NCI-H2107 treated with DMSO at 0.1 percent for 48 hours (cell line): ENCODE measurements around the gene GALNT5.

Experiments used
- DNase-seq: peaks from one replicate; lab custom pipeline; 2025; ENCODE audit not compliant: unreplicated experiment; lab: John Stamatoyannopoulos, UW

Gene GALNT5

GRCh38 chr2:157290525-157290924 lies 33.0 kb downstream of the GALNT5 start:
- DNase-seq, result no peak

DNA sequence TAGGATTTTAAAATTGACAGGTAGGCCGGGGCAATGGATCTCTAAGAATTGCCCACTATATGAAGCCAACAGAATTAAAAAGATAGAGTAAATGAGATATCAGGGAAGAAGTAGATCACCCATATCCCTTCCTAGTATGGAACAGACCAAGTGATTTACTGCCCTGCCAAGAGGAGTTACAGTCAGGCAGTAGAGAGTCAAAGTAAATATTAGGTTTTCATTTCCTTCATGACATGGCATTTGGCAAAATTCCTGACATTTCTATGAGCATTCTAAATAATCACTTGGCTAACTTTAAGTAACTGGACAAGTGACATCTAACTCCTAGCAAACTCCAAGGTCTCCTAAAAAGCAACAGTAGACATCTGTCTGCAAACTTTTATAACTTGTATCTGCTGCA lies 33.5 kb downstream of the GALNT5 start:
- no peak for DNase-seq

DNA sequence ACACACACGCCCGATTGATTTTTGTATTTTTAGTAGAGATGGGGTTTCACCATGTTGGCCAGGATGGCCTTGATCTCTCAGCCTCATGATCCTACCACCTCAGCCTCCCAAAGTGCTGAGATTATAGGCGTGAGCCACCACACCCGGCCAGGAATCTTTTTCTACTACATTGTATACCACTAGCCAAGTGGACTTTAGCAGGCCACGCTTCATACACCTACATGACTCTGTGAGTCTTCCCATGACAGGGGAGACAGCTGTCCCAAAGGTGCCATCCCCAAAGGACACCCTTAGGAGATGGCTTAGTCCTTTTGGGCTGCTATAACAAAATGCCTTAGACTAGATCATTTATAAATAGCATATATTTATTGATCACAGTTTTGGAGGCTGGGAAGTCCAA lies 35.3 kb downstream of the GALNT5 start:
- DNase-seq, result no peak

DNA sequence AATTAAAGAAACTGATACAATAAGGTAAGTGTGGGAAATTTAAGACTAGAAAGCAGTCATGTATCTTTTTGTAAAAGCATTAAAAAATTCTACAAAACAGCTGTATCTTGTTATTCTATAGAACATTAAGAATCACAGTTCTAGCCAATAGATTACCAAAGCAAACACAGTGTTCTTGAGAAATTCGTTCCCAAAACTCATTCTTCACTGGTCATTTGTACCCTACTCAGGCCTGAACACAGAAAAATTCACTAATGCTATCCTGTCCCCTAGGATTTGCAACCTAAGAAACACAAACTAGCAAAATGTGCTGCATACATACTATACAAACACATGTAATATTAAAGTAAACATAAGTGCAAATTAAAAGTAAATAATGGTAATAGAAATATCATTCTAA lies 39.0 kb downstream of the GALNT5 start:
- no peak for DNase-seq

DNA sequence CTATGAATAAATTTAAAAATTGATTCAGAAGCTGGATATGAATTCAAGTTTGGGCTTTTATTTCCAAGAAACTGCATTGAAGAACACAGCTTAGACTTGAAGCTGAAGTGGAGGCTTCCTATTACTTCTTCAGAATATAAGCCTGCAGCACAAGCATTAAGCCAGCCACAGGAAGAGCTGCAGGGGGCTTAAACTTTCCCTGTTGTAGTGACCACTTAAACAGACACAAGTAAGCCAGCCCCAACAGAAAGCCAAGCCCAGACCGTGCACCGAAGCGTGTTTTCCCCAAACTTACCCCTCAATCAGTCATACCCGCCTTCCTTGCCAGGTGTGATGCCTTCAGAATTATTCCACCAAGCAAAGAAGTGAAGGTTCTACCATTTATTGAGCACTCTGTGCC lies 39.5 kb downstream of the GALNT5 start:
- no peak for DNase-seq

GRCh38 chr2:157301307-157301706 lies 43.8 kb downstream of the GALNT5 start:
- DNase-seq, result no peak

DNA sequence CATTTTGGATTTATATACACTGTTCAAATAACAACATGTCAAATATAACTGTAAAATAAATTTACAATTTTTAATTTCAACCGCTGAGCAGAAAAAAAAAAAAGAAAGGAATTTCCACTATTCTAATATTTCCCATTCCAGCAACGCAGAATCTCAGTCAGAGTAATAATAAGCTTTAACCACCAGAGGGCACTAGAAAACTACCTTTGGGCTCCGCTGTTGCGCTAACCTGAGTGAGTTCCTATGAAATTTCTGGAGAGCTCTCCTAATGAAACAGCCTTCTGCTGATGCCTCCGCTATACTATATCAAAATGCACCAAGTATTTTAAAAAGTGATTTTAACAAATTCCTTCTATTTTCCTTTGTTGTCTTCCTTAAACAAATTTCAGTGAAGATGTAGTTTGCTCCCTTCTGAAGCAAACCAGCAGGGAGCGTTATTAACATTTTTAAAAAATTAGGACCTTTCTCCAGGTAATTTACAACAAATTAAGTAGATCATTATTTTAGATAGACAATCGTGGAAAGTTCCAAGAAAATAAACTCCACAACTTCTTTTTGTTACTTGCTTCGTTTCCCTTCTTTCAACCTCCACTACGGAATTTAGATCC lies 45.1 kb downstream of the GALNT5 start:
- peak; percentile 32 for DNase-seq

DNA sequence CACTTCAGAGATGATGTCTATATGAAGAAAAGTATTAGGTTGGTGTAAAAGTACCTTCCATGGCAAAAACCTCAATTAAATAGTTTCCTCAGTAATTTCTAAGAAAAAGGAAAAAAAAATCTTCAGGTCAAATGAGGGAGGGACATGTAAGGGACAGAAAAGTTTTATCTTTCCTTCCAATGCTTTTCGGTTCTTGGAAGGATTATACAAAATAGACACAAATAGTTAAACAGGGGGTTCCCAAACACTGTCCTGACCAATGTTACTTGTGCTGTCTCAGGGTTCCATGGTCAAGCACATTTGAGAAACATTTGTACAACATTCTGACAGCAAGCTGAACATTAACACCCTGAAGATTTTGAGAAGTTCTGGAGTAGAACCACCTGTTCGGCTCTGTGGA lies 46.1 kb downstream of the GALNT5 start:
- no peak for DNase-seq

GRCh38 chr2:157304811-157305722 lies 47.6 kb downstream of the GALNT5 start:
- no peak for DNase-seq

- DNase-seq, result no peak
Measured at GRCh38 chr2:157305723-157306110, 48.2 kb downstream of the GALNT5 start.

DNA sequence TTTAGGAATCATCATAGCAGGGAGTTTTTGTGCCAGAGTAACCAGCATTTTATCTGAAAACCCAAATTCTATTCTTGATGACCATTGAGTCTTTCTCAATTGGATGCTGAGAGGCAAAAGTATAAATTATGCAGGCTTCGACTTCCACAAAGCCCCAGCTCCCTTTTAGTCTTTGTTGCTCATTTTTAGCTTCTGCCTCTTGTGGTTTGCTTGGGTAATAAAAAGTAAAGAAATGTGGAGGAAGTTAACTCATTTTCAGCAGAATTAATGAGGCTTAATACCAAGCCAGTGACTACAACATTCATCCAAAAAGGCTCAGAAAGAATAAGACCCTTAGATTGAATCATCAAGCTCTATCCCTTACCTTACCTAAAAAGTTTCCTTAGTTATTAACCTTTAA lies 49.5 kb downstream of the GALNT5 start:
- DNase-seq, result no peak

GRCh38 chr2:157309878-157310277 lies 52.4 kb downstream of the GALNT5 start:
- no peak for DNase-seq

DNA sequence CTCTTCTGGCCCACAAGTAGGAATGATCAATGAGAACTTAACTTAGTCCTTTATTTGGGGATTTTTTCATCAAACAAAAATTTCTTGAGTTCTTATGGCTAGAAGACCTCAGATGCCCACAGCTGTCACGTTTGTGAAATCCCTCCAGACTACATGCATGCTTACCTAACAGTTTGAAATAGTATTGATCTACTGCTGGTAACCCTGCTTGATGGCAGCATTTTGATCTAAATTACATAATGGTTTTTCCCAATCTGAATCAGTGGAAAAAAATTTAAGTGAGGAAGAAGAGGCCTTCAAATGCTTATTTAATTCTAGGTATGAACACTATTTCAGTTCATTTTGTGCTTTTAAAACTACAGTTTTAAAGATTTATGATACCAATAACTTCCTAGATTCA lies 54.2 kb downstream of the GALNT5 start:
- no peak for DNase-seq

DNA sequence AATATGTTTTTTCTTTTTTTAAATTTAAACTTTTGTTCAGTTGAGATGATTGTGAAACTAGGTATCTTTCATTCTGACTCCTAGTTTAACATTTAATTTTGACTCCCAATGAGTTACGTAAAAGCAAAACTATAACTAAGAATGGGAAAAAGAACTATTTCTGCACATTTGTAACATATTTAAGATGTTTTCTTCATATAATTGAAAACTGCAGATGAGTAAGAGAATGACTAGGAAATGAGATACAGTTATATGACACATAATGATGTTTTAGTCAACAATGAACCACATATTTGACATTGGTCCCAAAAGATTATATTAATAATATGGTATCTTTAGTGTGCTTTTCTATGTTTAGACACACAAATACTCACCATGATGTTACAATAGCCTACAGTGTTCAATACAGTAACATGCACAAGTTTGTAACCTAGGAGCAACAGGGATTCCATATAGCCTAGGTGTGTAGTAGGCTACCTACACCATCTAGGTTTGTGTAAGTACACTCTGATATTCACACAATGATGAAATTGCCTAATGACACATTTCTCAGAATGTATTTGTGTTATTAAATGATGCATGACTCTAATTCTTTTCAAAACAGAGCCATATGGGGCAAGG lies 55.5 kb downstream of the GALNT5 start:
- DNase-seq, result no peak

- DNase-seq, result no peak
Measured at GRCh38 chr2:157315901-157316300, 58.4 kb downstream of the GALNT5 start.

- no peak for DNase-seq
Measured at GRCh38 chr2:157318884-157319283, 61.4 kb downstream of the GALNT5 start.

- DNase-seq, result no peak
Measured at GRCh38 chr2:157319795-157320194, 62.3 kb downstream of the GALNT5 start.

DNA sequence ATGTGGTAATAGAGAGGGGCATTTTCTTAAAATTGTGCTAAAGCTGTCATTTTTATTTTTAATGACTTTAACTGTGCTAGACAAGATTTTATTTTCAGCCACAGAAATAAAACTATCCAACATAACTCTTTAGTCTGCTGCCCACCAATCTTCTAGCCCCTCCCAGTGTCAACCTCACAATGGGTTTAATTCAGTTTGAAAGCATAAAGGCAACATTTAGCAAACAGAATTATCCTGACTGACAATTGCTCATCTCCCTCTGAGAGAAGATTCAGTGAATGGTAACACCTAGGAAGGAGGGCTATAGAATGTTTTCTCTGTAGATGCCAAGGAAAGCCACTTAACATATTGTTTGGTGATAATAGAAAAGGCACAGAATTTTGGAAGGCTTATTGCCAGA lies 62.9 kb downstream of the GALNT5 start:
- DNase-seq, result no peak

GRCh38 chr2:157321466-157321865 lies 64.0 kb downstream of the GALNT5 start:
- no peak for DNase-seq

DNA sequence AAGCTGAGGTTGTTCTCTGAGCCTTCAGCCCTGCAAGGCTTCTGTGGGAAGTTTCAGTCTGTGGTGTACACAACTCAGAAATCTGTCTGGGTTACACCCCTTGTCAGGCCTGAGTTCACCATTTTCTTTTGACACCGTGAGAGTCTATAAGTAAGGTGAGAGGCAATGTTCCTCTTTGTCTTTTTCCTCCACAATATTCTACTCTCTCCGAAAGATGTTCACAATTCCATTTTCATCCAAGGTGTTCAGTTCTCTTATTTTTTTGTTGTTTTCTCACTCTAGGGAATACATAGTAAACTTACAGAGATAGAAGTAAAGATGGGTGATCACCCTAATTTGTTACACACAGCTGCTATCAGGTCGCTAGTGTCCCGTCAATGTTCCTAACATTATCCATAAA lies 64.9 kb downstream of the GALNT5 start:
- DNase-seq, result no peak

DNA sequence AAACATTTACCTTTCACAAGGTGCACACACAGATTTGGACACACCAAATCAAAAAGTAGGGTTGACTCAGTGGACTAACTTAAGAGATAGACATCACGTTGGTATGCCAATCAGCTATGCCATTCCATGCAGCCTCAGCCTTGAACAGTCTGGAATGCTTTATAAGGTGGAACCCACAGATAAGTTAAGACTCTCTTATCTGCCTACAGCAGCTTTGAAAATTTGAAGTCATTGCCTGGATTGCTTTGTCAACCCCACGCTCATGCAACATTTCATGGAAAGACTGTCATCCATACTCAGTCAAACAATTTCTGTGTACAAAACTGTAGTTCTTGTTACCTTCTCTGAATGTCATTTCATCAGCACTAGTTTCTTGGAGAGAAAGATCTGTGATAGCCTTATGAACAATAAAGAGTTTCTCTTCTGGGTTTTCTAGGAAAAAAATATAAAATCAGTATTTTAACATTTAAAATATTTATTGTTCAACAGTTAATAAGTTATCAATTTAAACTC lies 66.9 kb downstream of the GALNT5 start:
- no peak for DNase-seq

DNA sequence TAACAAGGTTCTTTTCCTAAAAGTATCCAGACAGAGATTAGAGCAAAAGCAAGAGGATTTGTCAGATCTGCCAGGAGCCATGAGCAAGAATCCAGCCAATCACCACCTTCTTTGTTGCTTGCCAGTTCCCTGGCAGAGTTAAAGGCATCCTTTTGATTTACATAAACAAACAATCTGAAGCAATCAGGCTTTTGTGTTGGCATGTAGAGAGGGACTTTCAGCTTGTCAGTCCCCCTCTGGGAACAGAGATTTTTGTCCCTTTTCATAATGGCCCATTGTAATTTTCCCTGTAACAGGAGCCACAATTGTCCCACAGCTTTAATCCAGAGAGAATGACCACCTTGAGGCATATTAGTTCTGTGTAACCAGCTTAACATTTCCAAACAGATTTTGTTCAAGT lies 68.3 kb downstream of the GALNT5 start, which contains the start of gene ERMN:
Gene ERMN, minus strand, starts transcription at position 39 of the 400 bp plus-strand sequence. CDS start 182 bp downstream, outside the sequence.
- DNase-seq, result no peak
